Upper lobe of left lung (tissue), 6 donors: ENCODE results near the gene AAK1. TPM values are rescaled to one million over a fixed set of nuclear protein-coding genes. Genes with fewer than 3 reads are reported as not detected.
A peak's percentile ranks its signal among the peaks of the same experiment; 100 is the strongest.

Source experiments
- ATAC-seq, 2 donors: fragments of 200-7000 bp; cut with Tn5 transposase; one replicate each; pipeline ENCODE4 v1.9.1; 2022; ENCODE audit warnings: mild to moderate bottlenecking in 2 of 2, moderate library complexity in 2 of 2; ENCODE audit not compliant: low FRiP score in 2 of 2
- DNase-seq, 2 donors: peaks; one replicate each; pipeline ENCODE4 v3.0.0-alpha.2; 2019 to 2020
- H3K27ac ChIP-seq, 4 donors: fragments of 200-600 bp; sonication (generic); one replicate each; pipeline ENCODE4 v1.5.1; 2016 to 2019
- H3K27me3 ChIP-seq, 4 donors: fragments of 200-600 bp; sonication (generic); one replicate each; pipeline ENCODE4 v1.5.1; 2017 to 2019
- H3K36me3 ChIP-seq, 4 donors: fragments of 200-600 bp; sonication (generic); one replicate each; pipeline ENCODE4 v1.5.1; 2016 to 2019
- H3K4me1 ChIP-seq, 4 donors: fragments of 200-600 bp; sonication (generic); one replicate each; pipeline ENCODE4 v1.5.1; 2018 to 2019
- H3K4me3 ChIP-seq, 4 donors: fragments of 200-600 bp; sonication (generic); one replicate each; pipeline ENCODE4 v1.5.1; 2017 to 2019; ENCODE audit warnings: mild to moderate bottlenecking in 2 of 4, moderate library complexity in 1 of 4
- H3K9me3 ChIP-seq, 4 donors: fragments of 200-600 bp; sonication (generic); one replicate each; pipeline ENCODE4 v1.5.1; 2018 to 2019
- CTCF ChIP-seq, 6 experiments: fragments of 450-650 bp in 4 of 6; fragments of 200-600 bp in 2 of 6; sonication (generic) in 2 of 6; IDR thresholded peaks; one replicate each; pipeline ENCODE4 v1.5.1; 2016 to 2019; ENCODE audit warnings: antibody characterized with exemption in 6 of 6
- EP300 ChIP-seq, 4 donors: sonication (generic); formaldehyde crosslinking; IDR thresholded peaks; one replicate each; pipeline ENCODE4 v1.5.1; 2017; ENCODE audit warnings: antibody characterized with exemption in 4 of 4, control low read depth in 2 of 4
- POLR2A ChIP-seq, 4 donors: fragments of 450-650 bp; IDR thresholded peaks; one replicate each; pipeline ENCODE4 v1.5.1; 2016 to 2017; ENCODE audit warnings: antibody characterized with exemption in 4 of 4, mild to moderate bottlenecking in 2 of 4
- POLR2AphosphoS5 ChIP-seq, 2 donors: sonication (generic); formaldehyde crosslinking; IDR thresholded peaks; one replicate each; pipeline ENCODE4 v1.5.1; 2017; ENCODE audit warnings: antibody characterized with exemption in 2 of 2
- WGBS, 2 donors: methylation state at CpG; one replicate each; pipeline ENCODE4 v1.1.5; 2017 to 2018; 5-methylcytosine and 5-hydroxymethylcytosine counted together
- total RNA-seq, 6 donors: library from RNA; depleted of rRNA in 4 of 6; stranded (reverse); fragments of >200 nt in 4 of 6; gene quantifications; one replicate each; pipeline versions ENCODE4 v1.1.0 to v1.2.1, GENCODE V29; 2016 to 2021
- donor health status: DM: no; HTN: no; CAD: no; lungs with moderate emphysema.
- donor health status: DM: no; HTN: yes; CAD: no; lungs with severe emphysema.

Gene AAK1
- total RNA-seq, 6 donors from 2014 or later: 45.1 to 105 (median 58.8) TPM

DNA sequence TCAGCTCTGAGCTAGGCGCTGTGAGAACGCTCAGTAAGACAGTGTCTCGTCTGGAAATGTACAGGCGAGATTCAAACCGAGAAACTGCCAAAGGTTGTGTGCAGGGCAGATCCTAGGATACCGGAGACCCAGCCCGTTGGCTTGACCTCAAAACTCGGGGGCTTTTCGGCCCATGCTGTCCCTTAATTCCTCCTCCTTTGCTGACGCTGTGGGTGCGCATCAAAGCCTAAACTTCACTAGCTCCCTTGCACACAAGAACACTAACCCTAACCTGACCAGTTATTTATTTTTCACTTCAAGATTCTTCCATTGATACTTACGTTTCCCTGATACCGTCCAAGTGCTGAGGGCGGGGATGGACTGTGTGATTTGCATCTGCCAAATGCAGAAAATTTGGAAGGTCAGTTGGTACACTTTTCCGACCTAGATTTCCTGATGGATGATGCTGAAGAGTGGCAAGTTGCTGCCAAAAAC lies 1.0 kb upstream of the AAK1 start:
- Histone ChIP-seq H3K36me3 (no peaks in the 10 kb centered on the region), H3K27ac (peak overlapping the region; percentile 96 to 97 (median 96)), H3K9me3 (no peaks in the 10 kb centered on the region), H3K4me3 (peak overlapping the region; percentile 85 to 96 (median 90)), H3K27me3 (no peaks in the 10 kb centered on the region), H3K4me1 (peaks cover 25 to 52% (median 36%) of the 10 kb centered on the region in 4 donors)
- WGBS, 2 donors: 2 to 3% methylated on average over 15 of the region's 15 CpGs
- DNase-seq (no peak), ATAC-seq (no peak)
- TF ChIP-seq POLR2A (IDR thresholded peaks at IDR 0.05) (no peak), CTCF (IDR thresholded peaks at IDR 0.05) (no peak), EP300 (IDR thresholded peaks at IDR 0.05) (no peak), POLR2AphosphoS5 (IDR thresholded peaks at IDR 0.05) (peak in 1 of 2 donors; percentile 3)

- DNase-seq: peak; percentile 68 to 86
Measured at GRCh38 chr2:69642709-69643601, 584 bp downstream of the AAK1 start.

GRCh38 chr2:69641887-69642708 lies 1.4 kb downstream of the AAK1 start:
- Histone ChIP-seq H3K4me3 (peak overlapping the region; percentile 85 to 96 (median 90)), H3K27ac (peak overlapping the region; percentile 96 to 97 (median 96)), H3K27me3 (no peaks in the 10 kb centered on the region), H3K4me1 (peaks cover 39 to 60% (median 46%) of the 10 kb centered on the region in 4 donors), H3K9me3 (no peaks in the 10 kb centered on the region), H3K36me3 (peaks cover 0 to 4% (median 0%) of the 10 kb centered on the region in 4 donors)
- ATAC-seq (no peak), DNase-seq (no peak)
- WGBS, 2 donors: 27 to 28% methylated on average over 12 of the region's 12 CpGs
- TF ChIP-seq POLR2A (IDR thresholded peaks at IDR 0.05) (no peak), EP300 (IDR thresholded peaks at IDR 0.05) (no peak), POLR2AphosphoS5 (IDR thresholded peaks at IDR 0.05) (no peak), CTCF (IDR thresholded peaks at IDR 0.05) (no peak)

More at GRCh38 chr2:69642709-69643601, 584 bp downstream of the AAK1 start:
- H3K9me3 ChIP-seq: no peaks in the 10 kb centered on the region
- WGBS, 2 donors: 1% methylated on average over 41 to 46 of the region's 58 CpGs
- peak overlapping the region; percentile 96 to 97 (median 96) for H3K27ac ChIP-seq
- peak in 2 of 4 donors; percentile 39 to 72 for TF ChIP-seq POLR2A (IDR thresholded peaks at IDR 0.05)
- TF ChIP-seq CTCF (IDR thresholded peaks at IDR 0.05): no peak
- no peak for TF ChIP-seq EP300 (IDR thresholded peaks at IDR 0.05)
- TF ChIP-seq POLR2AphosphoS5 (IDR thresholded peaks at IDR 0.05): peak; percentile 37 to 54
- peaks cover 36 to 60% (median 45%) of the 10 kb centered on the region in 4 donors for H3K4me1 ChIP-seq
- no peaks in the 10 kb centered on the region for H3K36me3 ChIP-seq
- H3K4me3 ChIP-seq: peak overlapping the region; percentile 85 to 96 (median 90)
- ATAC-seq: peak; percentile 49 to 56
- no peaks in the 10 kb centered on the region for H3K27me3 ChIP-seq

GRCh38 chr2:69641471-69641870 lies 2.1 kb downstream of the AAK1 start:
- no peaks in the 10 kb centered on the region for H3K9me3 ChIP-seq
- ATAC-seq: no peak
- DNase-seq: no peak
- H3K27ac ChIP-seq: peak overlapping the region in 1 of 4 donors; percentile 97
- TF ChIP-seq EP300 (IDR thresholded peaks at IDR 0.05) (no peak), CTCF (IDR thresholded peaks at IDR 0.05) (no peak), POLR2A (IDR thresholded peaks at IDR 0.05) (no peak)
- WGBS, 2 donors: 50 to 57% methylated on average over 3 of the region's 3 CpGs
- no peaks in the 10 kb centered on the region for H3K27me3 ChIP-seq
- H3K36me3 ChIP-seq: peaks cover 0 to 7% (median 0%) of the 10 kb centered on the region in 4 donors
- H3K4me1 ChIP-seq: peaks cover 39 to 63% (median 47%) of the 10 kb centered on the region in 4 donors
- H3K4me3 ChIP-seq: peak overlapping the region in 3 of 4 donors; percentile 89 to 96 (median 90)
